Stimulated activated CD8-positive, alpha-beta memory T cell treated with anti-CD3 and anti-CD28 coated beads, Interleukin-7, amount 100 ng/mL, for 1 hour (primary cell): ENCODE data around the gene SOX1.

Experiments used
- DNase-seq, 2 donors: peaks; one replicate each; pipeline ENCODE4 v3.0.0-alpha.2; 2020; ENCODE audit warnings: low read depth in 2 of 2

The SOX1 gene

GRCh38 chr13:112106478-112107141 lies 39.7 kb downstream of the SOX1 start:
- DNase-seq = no peak

- no peak for DNase-seq
Observed at GRCh38 chr13:112107289-112107688, 40.3 kb downstream of the SOX1 start.

- no peak for DNase-seq
Observed at GRCh38 chr13:112110479-112110878, 43.5 kb downstream of the SOX1 start.

GRCh38 chr13:112111239-112111857 lies 44.4 kb downstream of the SOX1 start:
- no peak for DNase-seq

GRCh38 chr13:112112534-112113276 lies 45.8 kb downstream of the SOX1 start:
- no peak for DNase-seq

- no peak for DNase-seq
Observed at GRCh38 chr13:112113348-112113747, 46.4 kb downstream of the SOX1 start.

- no peak for DNase-seq
Observed at GRCh38 chr13:112113851-112114250, 46.9 kb downstream of the SOX1 start.

GRCh38 chr13:112114391-112114790 lies 47.4 kb downstream of the SOX1 start:
- no peak for DNase-seq

- DNase-seq = no peak
Observed at GRCh38 chr13:112115403-112116091, 48.6 kb downstream of the SOX1 start.

- no peak for DNase-seq
Observed at GRCh38 chr13:112116187-112116950, 49.4 kb downstream of the SOX1 start.

- DNase-seq = no peak
Observed at GRCh38 chr13:112117258-112117954, 50.5 kb downstream of the SOX1 start.

GRCh38 chr13:112117955-112118302 lies 51.0 kb downstream of the SOX1 start:
- no peak for DNase-seq

GRCh38 chr13:112118451-112119064 lies 51.6 kb downstream of the SOX1 start:
- DNase-seq = no peak

- no peak for DNase-seq
Observed at GRCh38 chr13:112119192-112120030, 52.5 kb downstream of the SOX1 start.

GRCh38 chr13:112120031-112120373 lies 53.1 kb downstream of the SOX1 start:
- no peak for DNase-seq
